ENCODE measurements around the gene CCIN.
A peak's percentile ranks its signal among the peaks of the same experiment; 100 is the strongest.

CCIN gene

DNA sequence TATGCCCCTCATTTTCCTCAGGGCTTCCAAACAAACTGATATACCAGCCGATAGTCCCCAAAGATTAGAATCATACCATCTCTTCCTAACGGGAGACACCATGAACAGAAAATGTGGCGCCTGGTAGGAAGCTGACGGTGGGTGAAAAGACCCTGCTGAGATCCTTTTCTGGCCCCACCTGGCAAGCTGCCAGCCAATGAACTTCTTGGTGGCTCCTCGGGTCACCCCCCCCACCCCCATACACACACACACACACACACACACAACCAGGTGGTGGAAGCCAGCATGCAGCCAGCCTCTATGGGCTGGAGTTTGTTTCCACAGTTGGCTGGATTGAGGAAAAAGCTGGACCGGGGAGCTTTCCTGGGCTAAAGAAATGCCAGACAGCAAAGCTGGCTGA lies 4.8 kb upstream of the CCIN start:
- no peak for DNase-seq
- no peaks in the 10 kb centered on the region for H3K27me3 ChIP-seq (ENCODE audit: insufficient read depth, low read depth, severe bottlenecking)
- TF ChIP-seq, protein P1, sequence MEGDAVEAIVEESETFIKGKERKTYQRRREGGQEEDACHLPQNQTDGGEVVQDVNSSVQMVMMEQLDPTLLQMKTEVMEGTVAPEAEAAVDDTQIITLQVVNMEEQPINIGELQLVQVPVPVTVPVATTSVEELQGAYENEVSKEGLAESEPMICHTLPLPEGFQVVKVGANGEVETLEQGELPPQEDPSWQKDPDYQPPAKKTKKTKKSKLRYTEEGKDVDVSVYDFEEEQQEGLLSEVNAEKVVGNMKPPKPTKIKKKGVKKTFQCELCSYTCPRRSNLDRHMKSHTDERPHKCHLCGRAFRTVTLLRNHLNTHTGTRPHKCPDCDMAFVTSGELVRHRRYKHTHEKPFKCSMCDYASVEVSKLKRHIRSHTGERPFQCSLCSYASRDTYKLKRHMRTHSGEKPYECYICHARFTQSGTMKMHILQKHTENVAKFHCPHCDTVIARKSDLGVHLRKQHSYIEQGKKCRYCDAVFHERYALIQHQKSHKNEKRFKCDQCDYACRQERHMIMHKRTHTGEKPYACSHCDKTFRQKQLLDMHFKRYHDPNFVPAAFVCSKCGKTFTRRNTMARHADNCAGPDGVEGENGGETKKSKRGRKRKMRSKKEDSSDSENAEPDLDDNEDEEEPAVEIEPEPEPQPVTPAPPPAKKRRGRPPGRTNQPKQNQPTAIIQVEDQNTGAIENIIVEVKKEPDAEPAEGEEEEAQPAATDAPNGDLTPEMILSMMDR (IDR thresholded peaks at IDR 0.05; ENCODE audit: low read depth, low read length), result no peak
- H3K9me3 ChIP-seq (ENCODE audit: severe bottlenecking), result no peaks in the 10 kb centered on the region
- H3K27ac ChIP-seq, result no peak overlapping the region
- H3K36me3 ChIP-seq, result no peaks in the 10 kb centered on the region
- H3K4me3 ChIP-seq (ENCODE audit: low read depth, low read length), result no peak overlapping the region

DNA sequence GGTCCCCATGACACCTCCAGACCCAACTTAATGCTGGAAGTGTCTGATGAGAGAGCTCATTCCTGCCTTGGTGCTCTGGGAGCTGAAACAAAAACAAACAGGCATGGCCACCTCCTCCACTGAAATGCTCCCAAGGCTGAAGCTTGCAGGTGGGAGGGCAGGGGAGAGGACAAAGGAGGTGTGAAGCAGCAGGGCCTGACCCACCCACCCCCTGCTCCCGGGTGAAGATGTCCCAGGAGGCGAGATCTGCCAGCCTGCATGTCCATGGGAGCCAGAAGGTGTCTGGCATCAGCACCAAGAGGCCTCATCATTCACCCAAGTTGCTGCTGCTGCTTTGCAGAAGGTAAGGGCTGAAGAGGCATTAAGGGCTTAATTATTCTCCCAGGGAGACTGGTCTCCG lies 4.2 kb upstream of the CCIN start:
- peak; percentile 30 for DNase-seq
- TF ChIP-seq, protein P1 (IDR thresholded peaks at IDR 0.05; ENCODE audit: low read depth, low read length), result no peak
- Histone ChIP-seq H3K27me3 (ENCODE audit: insufficient read depth, low read depth, severe bottlenecking) (no peaks in the 10 kb centered on the region), H3K27ac (no peak overlapping the region), H3K9me3 (ENCODE audit: severe bottlenecking) (no peaks in the 10 kb centered on the region), H3K4me3 (ENCODE audit: low read depth, low read length) (no peak overlapping the region), H3K36me3 (no peaks in the 10 kb centered on the region)

DNA sequence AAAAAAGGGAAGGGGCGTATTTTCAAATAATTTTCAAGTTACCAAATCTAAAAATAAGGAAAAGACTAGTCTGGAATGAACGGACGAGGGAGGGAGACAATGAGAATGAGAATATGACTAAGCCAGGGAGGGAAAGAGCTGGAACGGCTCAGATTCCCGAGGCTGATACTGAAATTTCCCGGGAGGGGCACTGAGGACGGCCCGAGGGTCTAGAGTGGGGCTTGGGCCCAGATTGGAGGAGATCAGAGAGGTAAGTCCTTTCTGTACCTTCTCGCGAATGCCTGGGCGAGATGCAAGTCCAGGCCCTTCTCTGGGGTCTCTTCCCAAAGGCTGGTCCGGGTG lies 3.4 kb upstream of the CCIN start:
- Histone ChIP-seq H3K27me3 (ENCODE audit: insufficient read depth, low read depth, severe bottlenecking) (no peaks in the 10 kb centered on the region), H3K36me3 (no peaks in the 10 kb centered on the region), H3K27ac (no peak overlapping the region), H3K4me3 (ENCODE audit: low read depth, low read length) (no peak overlapping the region), H3K9me3 (ENCODE audit: severe bottlenecking) (no peaks in the 10 kb centered on the region)
- TF ChIP-seq, protein P1 (IDR thresholded peaks at IDR 0.05; ENCODE audit: low read depth, low read length), result no peak
- DNase-seq, result no peak

DNA sequence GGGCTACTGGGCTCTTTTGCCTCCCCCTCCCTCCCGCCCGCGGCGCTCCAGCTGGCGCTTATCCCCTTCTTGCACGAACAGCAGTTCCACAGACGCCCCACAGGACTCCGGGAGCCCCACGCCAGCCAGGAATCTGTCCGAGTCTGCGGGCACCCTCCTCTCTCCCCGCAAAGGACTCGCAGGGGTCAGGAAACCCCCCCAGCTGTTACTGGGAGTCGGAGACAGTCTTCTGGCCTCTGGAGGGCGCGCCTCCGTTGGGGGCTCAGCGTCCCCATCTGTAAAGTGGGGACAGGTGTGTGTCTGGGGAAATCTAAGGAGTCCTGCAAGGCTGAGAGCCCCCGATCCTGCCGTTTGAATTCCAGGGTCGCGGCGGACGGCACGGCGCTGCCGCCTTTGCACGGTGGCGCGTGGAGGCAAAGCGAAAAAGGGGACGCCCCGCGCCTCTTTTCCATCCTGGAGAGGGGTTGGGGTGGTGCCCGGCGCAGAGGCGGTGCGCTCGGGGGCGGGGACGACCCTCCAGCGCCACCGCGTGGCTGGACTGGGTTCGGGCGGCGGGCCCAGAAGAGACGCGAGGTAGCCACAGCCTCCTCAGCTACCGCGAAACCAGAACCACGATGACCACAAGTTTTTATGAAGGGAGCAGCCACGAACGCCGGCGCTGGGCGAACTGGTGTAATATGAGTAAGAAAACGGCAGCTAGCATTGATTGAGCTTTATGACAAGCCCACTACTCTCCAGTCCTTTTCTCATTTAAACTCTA lies 2.8 kb upstream of the CCIN start:
- Histone ChIP-seq H3K36me3 (no peaks in the 10 kb centered on the region), H3K9me3 (ENCODE audit: severe bottlenecking) (no peaks in the 10 kb centered on the region), H3K4me3 (ENCODE audit: low read depth, low read length) (peak overlapping the region; percentile 25), H3K27me3 (ENCODE audit: insufficient read depth, low read depth, severe bottlenecking) (no peaks in the 10 kb centered on the region), H3K27ac (no peak overlapping the region)
- TF ChIP-seq, protein P1 (IDR thresholded peaks at IDR 0.05; ENCODE audit: low read depth, low read length), result peak; percentile 88
- DNase-seq, result peak; percentile 67

DNA sequence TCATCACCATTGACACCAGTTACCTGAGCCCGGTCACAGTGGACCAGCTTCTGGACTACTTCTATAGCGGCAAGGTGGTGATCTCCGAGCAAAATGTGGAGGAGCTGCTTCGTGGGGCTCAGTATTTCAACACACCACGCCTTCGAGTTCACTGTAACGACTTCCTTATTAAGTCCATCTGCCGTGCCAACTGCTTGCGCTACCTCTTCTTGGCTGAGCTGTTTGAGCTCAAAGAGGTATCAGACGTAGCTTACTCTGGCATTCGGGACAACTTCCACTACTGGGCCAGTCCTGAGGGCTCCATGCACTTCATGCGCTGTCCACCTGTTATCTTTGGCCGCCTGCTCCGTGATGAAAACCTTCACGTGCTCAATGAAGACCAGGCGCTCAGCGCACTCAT lies 520 bp downstream of the CCIN start:
- TF ChIP-seq, protein P1 (IDR thresholded peaks at IDR 0.05; ENCODE audit: low read depth, low read length), result no peak

DNA sequence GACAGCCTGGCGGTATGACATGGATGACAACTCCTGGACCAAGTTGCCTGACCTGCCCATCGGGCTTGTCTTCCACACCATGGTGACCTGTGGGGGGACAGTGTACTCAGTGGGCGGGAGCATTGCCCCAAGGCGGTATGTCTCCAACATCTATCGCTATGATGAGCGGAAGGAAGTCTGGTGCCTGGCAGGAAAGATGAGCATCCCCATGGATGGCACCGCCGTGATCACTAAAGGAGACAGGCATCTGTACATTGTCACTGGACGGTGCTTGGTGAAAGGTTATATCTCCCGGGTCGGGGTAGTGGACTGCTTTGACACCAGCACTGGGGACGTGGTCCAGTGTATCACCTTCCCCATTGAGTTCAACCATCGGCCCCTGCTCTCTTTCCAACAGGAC lies 1.3 kb downstream of the CCIN start:
- Histone ChIP-seq H3K27ac (no peak overlapping the region), H3K9me3 (ENCODE audit: severe bottlenecking) (no peaks in the 10 kb centered on the region), H3K27me3 (ENCODE audit: insufficient read depth, low read depth, severe bottlenecking) (no peaks in the 10 kb centered on the region), H3K4me3 (ENCODE audit: low read depth, low read length) (no peak overlapping the region), H3K36me3 (no peaks in the 10 kb centered on the region)
- TF ChIP-seq, protein P1 (IDR thresholded peaks at IDR 0.05; ENCODE audit: low read depth, low read length), result no peak
- DNase-seq, result no peak

More for the DNA sequence above, 520 bp downstream of the CCIN start:
- Histone ChIP-seq H3K27me3 (ENCODE audit: insufficient read depth, low read depth, severe bottlenecking) (no peaks in the 10 kb centered on the region), H3K4me3 (ENCODE audit: low read depth, low read length) (no peak overlapping the region), H3K36me3 (no peaks in the 10 kb centered on the region), H3K27ac (no peak overlapping the region), H3K9me3 (ENCODE audit: severe bottlenecking) (no peaks in the 10 kb centered on the region)
- no peak for DNase-seq

All from WERI-Rb-1 (cell line).